Measurements from ENCODE around the gene CRYBA1.

Gene CRYBA1

GRCh38 chr17:29283961-29284360 is 37.3 kb downstream of the CRYBA1 start:
- DNase-seq: no peak

- no peak for DNase-seq
These were observed 43.2 kb downstream of the CRYBA1 start for GRCh38 chr17:29289852-29290251.

GRCh38 chr17:29291163-29291752 is 44.6 kb downstream of the CRYBA1 start:
- DNase-seq: peak in 1 of 2 experiments; percentile 8

GRCh38 chr17:29292071-29292991 is 45.7 kb downstream of the CRYBA1 start:
- no peak for DNase-seq

- peak; percentile 17 to 34 for DNase-seq
These were observed 46.6 kb downstream of the CRYBA1 start for GRCh38 chr17:29292992-29293889.

- DNase-seq: peak; percentile 97 to 99
These were observed 47.4 kb downstream of the CRYBA1 start, which contains the start of gene NUFIP2 for GRCh38 chr17:29293890-29294579. Gene NUFIP2, minus strand, starts transcription at chr17:29294148. Its CDS starts 89 bp downstream, at chr17:29294059.

- DNase-seq: no peak
These were observed 47.9 kb downstream of the CRYBA1 start for GRCh38 chr17:29294580-29294900.

GRCh38 chr17:29295420-29295819 is 48.8 kb downstream of the CRYBA1 start:
- no peak for DNase-seq

- DNase-seq: no peak
These were observed 52.4 kb downstream of the CRYBA1 start for GRCh38 chr17:29299031-29299430.

GRCh38 chr17:29303386-29303785 is 56.7 kb downstream of the CRYBA1 start:
- no peak for DNase-seq

All from NCI-H187 (cell line).